Upper lobe of right lung (tissue), 1 donor: ENCODE results near the gene C10orf105. TPM values are rescaled to one million over a fixed set of nuclear protein-coding genes. Genes with fewer than 3 reads are reported as not detected.

Experiments
- ATAC-seq: fragments of 200-7000 bp; cut with Tn5 transposase; one replicate; pipeline ENCODE4 v1.9.1; 2020; ENCODE audit warnings: mild to moderate bottlenecking, moderate library complexity
- DNase-seq: peaks from one replicate; pipeline ENCODE4 v3.0.0-alpha.2; 2020
- H3K27ac ChIP-seq: fragments of 200-600 bp; one replicate; pipeline ENCODE4 v1.8.0; 2022
- H3K27me3 ChIP-seq: fragments of 200-600 bp; one replicate; pipeline ENCODE4 v1.8.0; 2022; ENCODE audit warnings: mild to moderate bottlenecking
- H3K36me3 ChIP-seq: fragments of 200-600 bp; one replicate; pipeline ENCODE4 v1.8.0; 2022
- H3K4me1 ChIP-seq: fragments of 200-600 bp; one replicate; pipeline ENCODE4 v1.8.0; 2022
- H3K4me3 ChIP-seq: fragments of 200-600 bp; one replicate; pipeline ENCODE4 v1.8.0; 2022; ENCODE audit warnings: mild to moderate bottlenecking
- H3K9me3 ChIP-seq: fragments of 200-600 bp; one replicate; pipeline ENCODE4 v1.8.0; 2022
- CTCF ChIP-seq: fragments of 200-600 bp; IDR thresholded peaks from one replicate; pipeline ENCODE4 v1.8.0; 2022; ENCODE audit warnings: antibody characterized with exemption
- intact Hi-C: fragments of 100-400 bp; cut with DNase I; formaldehyde crosslinking; loops from one replicate; pipeline ENCODE4 v1.11.0; 2022
- total RNA-seq: library from RNA; stranded (reverse); fragmentation: NEBNext Ultra II Directional; extraction: Animal tissue kit (Norgen Biotek cat#: 25700); gene quantifications from one replicate; pipeline ENCODE4 v1.2.1, GENCODE V29; 2021
- donor health status: DM: no; HTN: yes; CAD: no; lungs with severe emphysema.

The C10orf105 gene
- total RNA-seq, 1 donor from 2014 or later = 0.52 TPM

GRCh38 chr10:71666639-71667386 is 52.8 kb downstream of the C10orf105 start:
- no peak overlapping the region for H3K4me3 ChIP-seq
- H3K27me3 ChIP-seq = no peaks in the 10 kb centered on the region
- intact Hi-C loops = no loop called here
- H3K9me3 ChIP-seq = no peaks in the 10 kb centered on the region
- H3K4me1 ChIP-seq = no peaks in the 10 kb centered on the region
- no peak for TF ChIP-seq CTCF
- DNase-seq (no peak), ATAC-seq (no peak)
- H3K27ac ChIP-seq = no peak overlapping the region
- no peaks in the 10 kb centered on the region for H3K36me3 ChIP-seq

GRCh38 chr10:71665456-71665855 is 54.1 kb downstream of the C10orf105 start:
- ATAC-seq (no peak), DNase-seq (no peak)
- Histone ChIP-seq H3K27me3 (no peaks in the 10 kb centered on the region), H3K36me3 (no peaks in the 10 kb centered on the region), H3K9me3 (no peaks in the 10 kb centered on the region), H3K4me1 (no peaks in the 10 kb centered on the region), H3K4me3 (no peak overlapping the region), H3K27ac (no peak overlapping the region)
- intact Hi-C loops = loop anchor here (2.0 kb wide), 1 partner anchor 47 kb away; no protein-coding TSS in a partner anchor
- no peak for TF ChIP-seq CTCF

- ATAC-seq (no peak), DNase-seq (no peak)
- H3K27me3 ChIP-seq = no peaks in the 10 kb centered on the region
- no peaks in the 10 kb centered on the region for H3K36me3 ChIP-seq
- no peaks in the 10 kb centered on the region for H3K9me3 ChIP-seq
- no peak overlapping the region for H3K4me3 ChIP-seq
- H3K4me1 ChIP-seq = no peaks in the 10 kb centered on the region
- no peak for TF ChIP-seq CTCF
- intact Hi-C loops = loop anchor here (2.0 kb wide), 1 partner anchor 46 kb away; no protein-coding TSS in a partner anchor
- H3K27ac ChIP-seq = no peak overlapping the region
Measured at GRCh38 chr10:71664585-71664984, 55.0 kb downstream of the C10orf105 start.

- TF ChIP-seq CTCF = no peak
- Histone ChIP-seq H3K27ac (no peak overlapping the region), H3K9me3 (no peaks in the 10 kb centered on the region), H3K4me3 (no peak overlapping the region), H3K27me3 (no peaks in the 10 kb centered on the region), H3K4me1 (no peaks in the 10 kb centered on the region), H3K36me3 (no peaks in the 10 kb centered on the region)
- intact Hi-C loops = no loop called here
- ATAC-seq (no peak), DNase-seq (no peak)
Measured at GRCh38 chr10:71663311-71663710, 56.3 kb downstream of the C10orf105 start.

- no peak overlapping the region for H3K4me3 ChIP-seq
- H3K27me3 ChIP-seq = no peaks in the 10 kb centered on the region
- no peaks in the 10 kb centered on the region for H3K36me3 ChIP-seq
- no peak overlapping the region for H3K27ac ChIP-seq
- TF ChIP-seq CTCF = no peak
- ATAC-seq (no peak), DNase-seq (no peak)
- H3K9me3 ChIP-seq = no peaks in the 10 kb centered on the region
- no peaks in the 10 kb centered on the region for H3K4me1 ChIP-seq
- intact Hi-C loops = no loop called here
Measured at GRCh38 chr10:71661779-71662336, 57.7 kb downstream of the C10orf105 start.

Other genes with a start within 250 kb of the C10orf105 start
- 128 TPM for gene VSIR, start 53.7 kb upstream of the C10orf105 start, total RNA-seq
- gene PSAP, start 131.5 kb upstream of the C10orf105 start, total RNA-seq = 1,464 TPM
- 15.6 TPM for gene CHST3, start 244.6 kb upstream of the C10orf105 start, total RNA-seq